ENCODE measurements around the gene STIM2. TPM values are rescaled to one million over a fixed set of nuclear protein-coding genes. Genes with fewer than 3 reads are reported as not detected.

The STIM2 gene
- total and polyA plus RNA-seq, 9 of the 15 experiments (the other 6 are each of a cell fraction or from before 2014, with no cell fraction given): 7.2 to 26.8 (median 15.4) TPM

DNA sequence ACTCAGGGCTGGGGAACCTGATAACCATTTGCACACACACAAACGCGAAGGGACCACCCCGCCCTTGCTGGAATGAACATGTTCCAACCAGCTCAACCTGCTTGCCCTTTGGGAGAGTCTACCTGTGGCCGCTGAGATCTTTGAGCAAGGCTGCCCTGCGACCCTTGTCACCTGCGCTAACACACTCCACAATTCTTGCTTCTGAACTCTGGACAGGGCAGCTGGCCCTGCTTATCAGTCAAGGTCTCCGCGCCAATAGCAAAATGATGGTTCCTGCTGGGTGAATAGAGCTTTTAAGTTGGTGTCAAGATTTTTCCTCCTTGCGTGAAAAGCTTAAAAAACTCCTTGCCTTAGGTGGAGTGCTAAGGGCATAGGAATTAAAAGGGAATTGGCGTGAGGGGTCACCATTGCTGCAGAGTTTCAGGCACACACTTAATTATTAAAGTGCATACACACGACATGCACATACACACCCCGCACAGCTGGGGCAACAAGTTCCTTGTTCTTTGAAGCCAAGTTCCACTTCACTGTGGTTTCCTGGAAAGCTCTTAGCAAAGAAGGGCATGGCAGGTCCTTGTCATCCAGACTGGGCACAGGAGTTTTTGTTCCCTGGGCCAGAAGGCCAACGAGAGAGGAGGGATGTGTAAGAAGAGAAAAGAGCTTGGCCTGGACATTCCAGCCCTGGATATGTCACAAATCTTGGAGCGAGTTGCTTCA is 207.7 kb downstream of the STIM2 start (continued):
- TF ChIP-seq, protein P1, sequence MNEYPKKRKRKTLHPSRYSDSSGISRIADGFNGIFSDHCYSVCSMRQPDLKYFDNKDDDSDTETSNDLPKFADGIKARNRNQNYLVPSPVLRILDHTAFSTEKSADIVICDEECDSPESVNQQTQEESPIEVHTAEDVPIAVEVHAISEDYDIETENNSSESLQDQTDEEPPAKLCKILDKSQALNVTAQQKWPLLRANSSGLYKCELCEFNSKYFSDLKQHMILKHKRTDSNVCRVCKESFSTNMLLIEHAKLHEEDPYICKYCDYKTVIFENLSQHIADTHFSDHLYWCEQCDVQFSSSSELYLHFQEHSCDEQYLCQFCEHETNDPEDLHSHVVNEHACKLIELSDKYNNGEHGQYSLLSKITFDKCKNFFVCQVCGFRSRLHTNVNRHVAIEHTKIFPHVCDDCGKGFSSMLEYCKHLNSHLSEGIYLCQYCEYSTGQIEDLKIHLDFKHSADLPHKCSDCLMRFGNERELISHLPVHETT (CRISPR knock-in tag; conservative IDR thresholded peaks at IDR 0.05 in 1 of 2, IDR thresholded peaks at IDR 0.05 in 1 of 2): no peak

Data from K562 (cell line).